GM12864 (cell line): ENCODE measurements around the gene M6PR.
"Not testable (repeated sequence)": the region's sequence is repeated elsewhere in the genome, so short reads cannot be mapped to it uniquely, and the experiment has no call there.

Experiments used
- DNase-seq: peaks from one replicate; pipeline ENCODE4 v3.0.0-alpha.2; 2011; ENCODE audit warnings: low read depth
- H3K4me3 ChIP-seq: 2 replicates; pipeline ENCODE4 v1.5.1; 2011; ENCODE audit warnings: mild to moderate bottlenecking, low read depth, low read length, control low read depth
- CTCF ChIP-seq: IDR thresholded peaks from 2 replicates; pipeline ENCODE4 v1.5.1; 2011; ENCODE audit warnings: low read depth, mild to moderate bottlenecking, moderate library complexity, low read length, control low read depth, inconsistent platforms; ENCODE audit errors: missing control alignments

Gene M6PR

GRCh38 chr12:8917031-8917430 lies 32.4 kb downstream of the M6PR start:
- no peak for TF ChIP-seq CTCF
- no peak for DNase-seq
- H3K4me3 ChIP-seq = no peak overlapping the region

- no peak for TF ChIP-seq CTCF
- H3K4me3 ChIP-seq = no peak overlapping the region
Observed at GRCh38 chr12:8916154-8916553, 33.3 kb downstream of the M6PR start.

GRCh38 chr12:8914716-8915526 lies 34.5 kb downstream of the M6PR start:
- no peak for DNase-seq
- H3K4me3 ChIP-seq = peak overlapping the region; percentile 53
- no peak for TF ChIP-seq CTCF

More at GRCh38 chr12:8916154-8916553, 33.3 kb downstream of the M6PR start:
- DNase-seq = no peak

- peak within 1 kb of the TSS; percentile 53 for H3K4me3 ChIP-seq
- peak; percentile 43 for TF ChIP-seq CTCF
- DNase-seq = not testable (repeated sequence)
Observed at GRCh38 chr12:8914033-8914715, 35.3 kb downstream of the M6PR start, which contains the start of gene PHC1. PHC1 (plus strand) TSS chr12:8914509; CDS start chr12:8917678, 3,169 bp downstream.

GRCh38 chr12:8913702-8914032 lies 35.8 kb downstream of the M6PR start:
- no peak for TF ChIP-seq CTCF
- peak overlapping the region; percentile 53; the same call in 1 of the 2 replicates for H3K4me3 ChIP-seq
- DNase-seq = no peak

- DNase-seq = no peak
- H3K4me3 ChIP-seq = no peak overlapping the region
- TF ChIP-seq CTCF = peak; percentile 34
Observed at GRCh38 chr12:8912914-8913313, 36.5 kb downstream of the M6PR start.
